Ascending aorta (tissue), 2 donors: ENCODE data around the gene STK32C. TPM values are rescaled to one million over a fixed set of nuclear protein-coding genes. Genes with fewer than 3 reads are reported as not detected.

Experiments used
- DNase-seq, 2 donors: peaks; one replicate each; pipeline ENCODE4 v3.0.0-alpha.2; 2019; ENCODE audit warnings: low spot score in 2 of 2
- H3K27ac ChIP-seq, 2 donors: fragments of 200-600 bp; sonication (generic); one replicate each; pipeline ENCODE4 v1.5.1; 2016 to 2017; ENCODE audit warnings: mild to moderate bottlenecking in 1 of 2
- H3K27me3 ChIP-seq: fragments of 200-600 bp; sonication (generic); one replicate; pipeline ENCODE4 v1.5.1; 2017
- H3K36me3 ChIP-seq, 2 donors: fragments of 200-600 bp; sonication (generic); one replicate each; pipeline ENCODE4 v1.5.1; 2016
- H3K4me1 ChIP-seq, 2 donors: fragments of 200-600 bp; sonication (generic); one replicate each; pipeline ENCODE4 v1.5.1; 2016 to 2017; ENCODE audit warnings: mild to moderate bottlenecking in 1 of 2
- H3K4me3 ChIP-seq, 2 donors: fragments of 200-600 bp; sonication (generic); one replicate each; pipeline ENCODE4 v1.5.1; 2016 to 2017; ENCODE audit warnings: mild to moderate bottlenecking in 1 of 2
- H3K9me3 ChIP-seq, 2 donors: fragments of 200-600 bp; sonication (generic); one replicate each; pipeline ENCODE4 v1.5.1; 2016
- CTCF ChIP-seq, 3 experiments: fragments of 200-600 bp in 2 of 3; fragments of 450-650 bp in 1 of 3; sonication (generic) in 2 of 3; IDR thresholded peaks; one replicate each; pipeline ENCODE4 v1.5.1; 2016 to 2019; ENCODE audit warnings: antibody characterized with exemption in 3 of 3, mild to moderate bottlenecking in 1 of 3, moderate library complexity in 1 of 3
- intact Hi-C: fragments of 100-400 bp; cut with DNase I; formaldehyde crosslinking; loops from one replicate; pipeline ENCODE4 v1.15.1; 2023
- total RNA-seq: library from RNA; depleted of rRNA; stranded (reverse); fragments of >200 nt; gene quantifications from one replicate; pipeline ENCODE4 v1.1.0, GENCODE V29; 2016

STK32C gene
- total RNA-seq, 1 donor from 2014 or later: 16.2 TPM

- Histone ChIP-seq H3K36me3 (no peaks in the 10 kb centered on the region), H3K9me3 (no peaks in the 10 kb centered on the region), H3K4me3 (no peak overlapping the region), H3K27me3 (no peaks in the 10 kb centered on the region), H3K4me1 (no peaks in the 10 kb centered on the region), H3K27ac (no peak overlapping the region)
- intact Hi-C loops: loop anchor here (10.0 kb wide), 1 partner anchor 1073 kb away; the partner anchor contains the start of genes ECHS1 and PAOX
- peak in 1 of 2 donors; percentile 58 for DNase-seq
- no peak for TF ChIP-seq CTCF (IDR thresholded peaks at IDR 0.05)
Observed at GRCh38 chr10:132301371-132302330, 6.1 kb downstream of the STK32C start.

- peak in 1 of 2 donors; percentile 39 for DNase-seq
- intact Hi-C loops: loop anchor here (10.0 kb wide), 1 partner anchor 1074 kb away; the partner anchor contains the start of genes ECHS1 and PAOX
Observed at GRCh38 chr10:132300582-132300981, 7.2 kb downstream of the STK32C start.

GRCh38 chr10:132299371-132300336, 8.1 kb downstream of the STK32C start:
- no peak for TF ChIP-seq CTCF (IDR thresholded peaks at IDR 0.05)
- no peaks in the 10 kb centered on the region for H3K4me1 ChIP-seq
- no peaks in the 10 kb centered on the region for H3K9me3 ChIP-seq
- H3K36me3 ChIP-seq: no peaks in the 10 kb centered on the region
- DNase-seq: peak in 1 of 2 donors; percentile 49
- intact Hi-C loops: loop anchor here (10.0 kb wide), 1 partner anchor 1075 kb away; the partner anchor contains the start of genes ECHS1 and PAOX
- H3K4me3 ChIP-seq: no peak overlapping the region
- H3K27me3 ChIP-seq: no peaks in the 10 kb centered on the region
- H3K27ac ChIP-seq: no peak overlapping the region

More at GRCh38 chr10:132300582-132300981, 7.2 kb downstream of the STK32C start:
- no peak overlapping the region for H3K27ac ChIP-seq
- no peaks in the 10 kb centered on the region for H3K27me3 ChIP-seq
- no peak for TF ChIP-seq CTCF (IDR thresholded peaks at IDR 0.05)
- no peak overlapping the region for H3K4me3 ChIP-seq
- H3K9me3 ChIP-seq: no peaks in the 10 kb centered on the region
- H3K36me3 ChIP-seq: no peaks in the 10 kb centered on the region
- no peaks in the 10 kb centered on the region for H3K4me1 ChIP-seq

- no peaks in the 10 kb centered on the region for H3K4me1 ChIP-seq
- no peak overlapping the region for H3K27ac ChIP-seq
- DNase-seq: peak in 1 of 2 donors; percentile 57
- no peaks in the 10 kb centered on the region for H3K36me3 ChIP-seq
- H3K9me3 ChIP-seq: no peaks in the 10 kb centered on the region
- no peak for TF ChIP-seq CTCF (IDR thresholded peaks at IDR 0.05)
- no peak overlapping the region for H3K4me3 ChIP-seq
- intact Hi-C loops: no loop called here
- no peaks in the 10 kb centered on the region for H3K27me3 ChIP-seq
Observed at GRCh38 chr10:132298038-132298881, 9.5 kb downstream of the STK32C start.
